Measurements from ENCODE around the gene DLG4.
"Not testable (repeated sequence)": the region's sequence is repeated elsewhere in the genome, so short reads cannot be mapped to it uniquely, and the experiment has no call there.

Gene DLG4

DNA sequence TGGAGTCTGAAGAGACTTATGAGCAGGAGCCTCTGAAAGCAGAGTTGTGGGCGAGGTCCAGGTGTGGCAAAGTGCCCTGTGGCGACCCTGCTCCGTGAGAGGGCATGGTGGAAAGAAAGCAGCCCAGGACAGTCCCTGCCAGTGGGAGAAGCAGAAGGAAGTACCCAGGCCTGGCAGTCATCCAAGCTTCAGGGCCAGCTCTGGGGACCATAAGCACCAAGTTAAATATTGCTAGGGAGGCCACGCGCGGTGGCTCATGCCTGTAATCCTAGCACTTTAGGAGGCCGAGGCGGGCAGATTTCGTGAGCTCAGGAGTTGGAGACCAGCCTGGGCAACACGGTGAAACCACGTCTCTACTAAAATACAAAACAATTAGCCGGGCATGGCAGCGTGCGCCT, 35.5 kb downstream of the DLG4 start:
- DNase-seq (ENCODE audit: low read depth in 2 of 2) = no peak

DNA sequence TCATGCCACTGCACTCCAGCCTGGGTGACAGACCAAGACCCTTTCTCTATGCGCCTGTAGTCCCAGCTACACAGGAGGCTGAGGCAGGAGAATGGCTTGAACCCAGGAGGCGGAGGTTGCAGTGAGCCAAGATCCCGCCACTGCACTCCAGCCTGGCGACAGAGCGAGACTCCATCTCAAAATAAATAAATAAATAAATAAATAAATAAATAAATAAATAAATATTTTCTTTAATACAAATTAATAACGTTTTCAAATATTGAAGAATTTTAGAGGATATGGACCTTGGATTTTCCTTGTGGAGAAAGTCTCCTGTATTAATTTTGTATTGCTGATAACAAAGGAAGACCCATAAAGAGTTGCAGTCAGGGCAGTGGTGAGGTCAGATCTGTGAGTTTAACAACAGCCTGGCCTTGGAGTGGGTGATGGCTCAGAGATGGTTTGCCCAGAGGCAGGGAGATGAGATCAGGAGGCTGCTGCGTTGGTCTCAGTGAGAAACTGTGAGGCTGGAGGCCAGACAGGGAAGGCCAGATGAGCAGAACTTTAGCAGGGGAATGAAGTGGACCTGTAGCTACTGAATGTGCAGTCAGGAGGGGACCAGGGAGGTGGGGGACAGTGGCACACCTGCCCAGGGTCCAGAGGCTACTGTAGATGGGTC, 36.1 kb downstream of the DLG4 start:
- DNase-seq (ENCODE audit: low read depth in 2 of 2) = no peak

DNA sequence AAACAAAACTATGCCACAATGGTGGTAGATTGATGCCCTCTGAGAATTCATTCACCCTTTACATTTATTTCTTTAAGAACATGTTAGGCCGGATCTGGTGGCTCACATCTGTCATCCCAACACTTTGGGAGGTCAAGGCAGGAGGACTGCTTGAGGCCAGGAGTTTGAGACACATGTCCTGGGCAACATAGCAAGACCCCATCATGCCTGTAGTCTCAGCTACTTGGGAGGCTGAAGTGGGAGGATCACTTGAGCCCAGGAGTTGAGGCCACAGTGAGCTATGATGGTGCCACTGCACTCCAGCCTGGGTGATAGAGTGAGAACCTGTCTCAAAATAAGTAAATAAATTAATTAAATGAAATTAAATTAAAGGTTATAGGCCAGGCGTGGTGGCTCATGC, 37.5 kb downstream of the DLG4 start:
- DNase-seq (ENCODE audit: low read depth in 2 of 2) = not testable (repeated sequence)

DNA sequence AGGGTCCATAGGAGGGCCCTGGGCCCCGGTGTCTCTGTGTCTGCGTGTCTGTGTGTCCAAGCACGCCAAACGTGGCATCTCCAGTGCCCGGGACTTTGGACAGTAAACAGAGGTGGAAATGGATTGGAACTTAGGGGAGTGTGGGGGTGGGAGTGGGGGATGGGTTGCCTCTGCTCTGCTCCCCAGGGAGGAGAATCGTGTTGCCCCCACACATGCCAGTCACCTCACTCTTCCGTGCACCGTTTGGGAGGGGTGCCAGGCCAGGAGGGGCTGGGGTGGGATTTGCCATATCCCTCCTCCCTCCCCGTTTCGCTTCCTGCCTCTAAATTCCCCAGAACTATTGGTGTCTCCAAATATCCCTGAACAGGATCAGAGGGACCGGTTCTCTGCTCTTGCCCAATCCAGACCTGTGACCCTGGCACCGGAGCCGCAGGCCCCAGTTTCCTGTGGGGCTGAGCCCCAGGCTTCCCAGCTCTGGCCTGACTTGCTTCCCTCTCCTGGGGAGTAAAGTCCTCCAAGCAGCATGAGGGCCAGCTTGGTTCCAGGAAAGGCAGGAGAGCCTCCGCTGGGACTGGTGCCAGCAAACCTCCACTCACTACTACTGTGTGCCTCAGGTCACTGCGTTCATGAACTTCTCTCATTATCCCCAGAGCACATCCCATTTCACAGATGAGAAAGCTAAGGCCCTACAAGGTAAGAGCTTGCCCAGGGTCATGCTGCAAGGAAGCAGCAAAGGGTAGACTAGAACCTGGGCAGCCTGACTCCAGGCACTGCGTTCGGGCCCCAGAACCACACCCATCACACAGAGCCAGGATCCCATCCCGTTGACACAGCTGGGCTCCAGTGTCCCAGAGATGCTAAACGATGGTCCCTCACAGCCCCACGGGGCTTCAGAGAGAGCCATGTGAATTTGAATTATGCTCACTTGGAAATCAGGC, 40.0 kb downstream of the DLG4 start, which contains the start of gene ASGR1:
ASGR1 (minus strand) TSS at position 54 of the 938 bp plus-strand sequence. CDS start 807 bp downstream, outside the sequence.
- no peak for DNase-seq (ENCODE audit: low read depth in 2 of 2)

DNA sequence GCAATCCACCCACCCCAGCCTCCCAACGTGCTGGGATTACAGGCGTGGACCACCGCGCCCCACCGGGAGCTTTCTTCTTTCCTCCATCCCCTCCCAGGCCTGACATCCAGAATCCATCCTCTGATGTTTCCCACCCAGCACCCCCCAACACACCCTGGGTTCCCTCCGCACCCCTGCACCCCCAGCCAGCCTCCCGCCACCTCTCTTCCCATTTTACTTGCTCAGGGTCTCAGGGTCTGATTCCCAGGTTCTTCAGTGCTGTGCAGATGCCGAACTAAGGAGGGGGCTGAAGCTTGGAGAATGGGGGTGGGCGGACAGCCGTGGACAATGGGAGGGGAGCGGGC, 40.7 kb downstream of the DLG4 start:
- no peak for DNase-seq (ENCODE audit: low read depth in 2 of 2)

DNA sequence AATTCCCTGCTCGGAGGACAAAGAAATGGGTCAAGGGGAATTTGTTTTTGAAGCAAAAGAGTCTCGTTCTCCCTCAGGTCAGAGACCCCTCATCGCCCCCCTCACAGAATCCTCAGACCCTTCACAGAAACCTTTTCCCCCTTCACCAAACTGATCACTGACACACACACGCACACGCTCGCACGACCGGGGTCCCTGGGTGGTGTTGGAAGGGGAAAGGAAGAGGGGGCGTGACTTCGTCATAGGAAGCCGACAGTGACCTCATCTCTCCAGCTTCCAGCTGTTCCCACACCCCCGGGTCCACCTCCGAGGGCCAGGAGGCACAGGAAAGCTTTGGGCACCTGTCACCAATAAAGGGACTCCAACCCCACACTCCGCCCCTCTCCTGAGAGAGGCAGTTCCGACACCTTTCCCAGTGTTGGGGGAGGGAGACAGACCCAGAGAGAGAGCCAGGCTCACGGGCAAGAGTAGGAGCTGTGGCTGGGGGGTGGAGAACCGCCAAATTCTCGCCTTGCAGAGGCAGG, 41.6 kb downstream of the DLG4 start:
- no peak for DNase-seq (ENCODE audit: low read depth in 2 of 2)

DNA sequence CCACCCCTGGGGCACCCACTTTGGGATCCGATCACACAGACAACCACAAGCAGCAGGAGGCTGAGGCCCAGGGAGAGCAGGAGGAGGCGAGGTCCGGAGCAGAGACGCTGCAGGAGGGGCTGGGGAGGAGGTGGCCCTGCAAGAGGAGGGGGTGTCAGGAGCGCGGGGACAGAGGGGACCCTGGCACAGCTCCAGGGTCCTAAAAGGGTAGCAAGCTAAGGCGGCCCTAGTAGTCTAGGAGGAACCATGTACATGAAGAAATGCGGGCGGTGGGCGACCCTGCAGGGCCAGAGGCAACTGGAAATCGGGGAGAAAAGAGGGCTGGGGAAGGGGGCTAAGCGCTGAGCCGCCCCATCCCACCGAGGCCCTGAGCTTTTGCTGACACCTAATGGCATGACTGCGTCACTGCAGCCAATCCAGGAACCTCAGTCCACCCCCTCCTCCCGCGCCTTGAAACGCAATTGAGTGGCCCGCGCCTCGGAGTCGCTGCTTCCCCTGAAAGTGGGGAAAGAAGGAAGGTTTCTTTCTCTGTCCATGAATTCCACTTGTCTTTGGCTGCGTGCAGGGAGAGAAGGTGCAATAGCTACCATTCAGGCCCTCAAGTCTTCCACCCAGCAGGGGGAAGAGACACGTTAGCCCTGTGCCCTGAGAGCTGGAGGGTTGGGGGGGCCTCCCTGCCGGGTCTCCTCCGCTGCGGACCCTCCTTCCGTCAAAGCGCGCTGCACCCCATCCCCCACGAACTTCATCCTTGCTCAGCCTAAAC, 42.3 kb downstream of the DLG4 start:
- DNase-seq (ENCODE audit: low read depth in 2 of 2) = peak; percentile 32 to 48

DNA sequence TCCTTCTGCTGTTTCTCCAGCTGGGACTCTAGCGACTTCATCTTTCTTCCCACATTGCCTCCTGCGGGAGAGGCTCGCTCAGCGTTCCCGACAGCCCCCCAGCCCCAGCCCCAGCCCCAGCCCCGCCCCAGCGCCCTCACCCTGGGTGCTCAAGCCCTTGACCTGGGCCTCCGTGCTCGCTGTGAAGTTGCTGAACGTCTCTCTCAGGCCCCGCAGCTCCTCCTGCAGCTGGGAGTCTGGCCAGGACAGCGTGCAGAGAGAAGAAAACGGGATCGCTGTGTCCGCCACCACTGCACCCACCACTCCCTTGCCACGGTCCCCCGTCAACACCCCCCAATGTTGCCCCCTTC, 42.8 kb downstream of the DLG4 start:
- no peak for DNase-seq (ENCODE audit: low read depth in 2 of 2)

DNA sequence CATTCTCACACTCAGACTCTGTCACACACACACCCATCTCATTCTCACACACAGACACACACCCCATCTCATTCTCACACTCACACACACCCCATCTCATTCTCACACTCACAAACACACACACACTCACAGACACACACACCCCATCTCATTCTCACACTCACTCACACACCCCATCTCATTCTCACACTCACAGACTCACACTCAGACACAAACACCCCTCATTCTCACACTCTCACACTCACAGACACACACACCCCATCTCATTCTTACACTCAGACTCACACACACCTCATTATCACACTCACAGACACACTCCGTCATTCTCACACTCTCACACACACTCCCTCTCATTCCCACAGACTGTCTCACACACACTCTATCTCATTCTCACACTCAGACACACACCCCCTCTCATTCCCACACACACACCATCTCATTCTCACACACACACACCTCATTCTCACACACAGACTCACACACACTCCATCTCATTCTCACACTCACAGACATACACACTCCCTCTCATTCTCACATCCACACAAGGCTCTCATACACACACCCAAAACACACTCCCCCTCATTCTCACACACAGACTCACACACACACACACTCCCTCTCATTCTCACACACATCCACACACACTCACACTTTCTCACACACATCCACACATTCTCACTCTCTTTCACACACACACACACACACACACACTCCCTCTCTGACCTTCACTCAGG, 43.4 kb downstream of the DLG4 start:
- DNase-seq (ENCODE audit: low read depth in 2 of 2) = no peak

DNA sequence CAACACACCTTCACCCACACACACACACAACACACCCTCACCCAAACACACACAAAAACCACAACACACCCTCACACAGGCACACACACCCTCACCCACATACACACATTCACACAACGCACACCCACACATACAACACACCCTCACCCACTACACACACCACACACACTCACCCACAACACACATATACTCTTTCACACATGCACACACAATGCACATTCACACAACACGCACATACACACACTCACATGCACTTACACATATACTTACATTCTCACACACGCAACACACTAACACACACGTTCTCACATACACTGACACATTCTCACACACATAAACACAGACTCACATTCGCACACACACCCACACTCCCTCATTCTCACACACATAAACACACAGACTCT, 44.3 kb downstream of the DLG4 start:
- DNase-seq (ENCODE audit: low read depth in 2 of 2) = no peak

DNA sequence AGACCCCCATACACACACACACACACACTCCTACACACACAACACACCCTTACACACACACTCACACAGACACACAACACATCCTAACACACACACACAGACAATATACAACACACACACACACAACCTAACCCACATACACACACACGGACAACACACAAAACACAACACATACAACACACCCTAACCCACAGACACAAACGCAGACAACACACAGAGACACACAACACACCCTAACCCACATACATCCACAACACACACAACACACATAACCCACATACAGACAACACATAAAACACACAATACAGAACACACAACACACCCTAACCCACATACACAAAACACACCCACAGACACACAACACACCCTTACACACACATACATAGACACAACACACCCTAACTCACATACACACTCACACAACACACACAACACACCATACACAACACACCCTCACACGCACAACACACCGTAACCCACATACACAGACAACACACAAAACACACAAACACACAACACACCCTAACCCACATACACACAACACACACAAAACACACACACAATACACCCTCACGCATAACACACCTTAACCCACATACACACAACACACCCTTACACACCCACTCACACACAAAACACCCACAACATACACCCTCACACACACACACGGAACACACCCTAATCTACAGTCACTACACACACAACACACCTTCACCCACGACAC, 44.9 kb downstream of the DLG4 start:
- no peak for DNase-seq (ENCODE audit: low read depth in 2 of 2)

DNA sequence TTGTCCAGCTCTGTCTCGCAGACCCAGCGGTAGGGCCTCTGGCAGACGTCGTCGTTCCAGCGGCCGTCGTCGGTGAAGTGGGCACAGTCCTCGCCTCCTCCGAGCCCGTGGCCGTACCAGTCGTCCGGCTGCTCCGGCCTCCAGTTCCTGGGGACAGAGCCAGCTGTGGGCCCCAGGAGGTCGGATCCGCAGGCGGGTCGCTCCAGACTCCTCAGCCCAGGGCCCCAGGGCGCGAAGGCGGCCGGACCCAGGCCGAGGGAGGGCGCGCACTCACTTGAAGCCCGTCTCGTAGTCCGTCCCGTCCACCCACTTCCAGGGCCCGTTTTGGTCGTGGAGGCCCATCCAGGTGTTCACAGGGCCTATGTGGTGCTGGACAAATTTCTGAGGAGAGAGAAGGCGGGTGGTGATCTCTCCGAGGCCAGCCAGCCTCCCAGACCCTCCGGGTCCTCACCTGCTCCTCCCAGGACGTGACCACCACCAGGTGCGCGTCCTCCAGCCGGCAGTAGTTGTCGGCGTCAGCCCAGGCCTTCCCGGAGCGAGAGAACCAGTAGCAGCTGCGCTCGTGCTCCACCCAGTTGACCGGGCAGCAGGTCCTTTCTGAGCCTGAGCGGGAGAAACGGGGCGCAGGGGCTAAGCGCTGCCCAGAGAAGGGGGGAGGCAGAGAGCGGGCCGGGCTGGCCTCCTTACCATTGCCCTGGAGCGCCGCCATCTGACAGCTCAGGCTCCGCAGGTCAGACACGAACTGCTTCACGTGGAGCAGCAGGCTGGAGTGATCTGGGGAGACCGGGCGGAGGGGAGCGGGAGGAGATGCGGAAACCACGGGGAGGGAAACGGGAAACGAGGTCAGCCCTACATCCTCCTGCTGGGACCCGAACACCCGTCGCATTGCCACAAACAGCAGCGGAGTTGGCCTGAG, 45.7 kb downstream of the DLG4 start:
- peak in 1 of 2 donors; percentile 23 for DNase-seq (ENCODE audit: low read depth in 2 of 2)

DNA sequence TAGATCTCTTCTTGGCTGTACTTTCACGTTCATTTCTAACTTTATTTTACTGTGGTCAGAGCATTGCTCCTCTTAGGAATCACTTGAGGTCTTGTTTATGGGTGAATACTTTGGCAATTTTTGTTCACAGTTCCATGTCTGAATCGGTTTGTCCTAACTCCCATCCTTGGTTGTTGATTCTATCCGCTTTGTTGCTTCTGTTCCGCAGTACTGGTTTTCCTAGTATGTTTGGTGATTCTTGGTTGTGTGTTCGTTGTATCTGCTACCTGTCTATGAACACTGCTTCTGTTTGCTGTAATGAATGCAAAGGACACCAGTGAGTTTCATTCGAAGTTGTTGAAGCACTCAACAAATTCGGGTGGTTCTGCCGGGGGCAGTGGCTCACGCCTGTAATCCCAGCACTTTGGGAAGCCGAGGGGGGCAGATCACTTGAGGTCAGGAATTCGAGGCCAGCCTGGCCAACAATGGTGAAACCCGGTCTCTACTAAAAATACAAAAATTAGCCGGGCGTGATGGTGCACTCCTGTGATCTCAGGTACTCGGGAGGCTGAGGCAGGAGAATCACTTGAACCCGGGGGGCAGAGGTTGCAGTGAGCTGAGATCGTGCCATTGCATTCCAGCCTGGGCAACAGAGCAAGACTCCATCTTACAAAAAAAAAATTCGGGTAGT, 47.0 kb downstream of the DLG4 start:
- not testable (repeated sequence) for DNase-seq (ENCODE audit: low read depth in 2 of 2)

DNA sequence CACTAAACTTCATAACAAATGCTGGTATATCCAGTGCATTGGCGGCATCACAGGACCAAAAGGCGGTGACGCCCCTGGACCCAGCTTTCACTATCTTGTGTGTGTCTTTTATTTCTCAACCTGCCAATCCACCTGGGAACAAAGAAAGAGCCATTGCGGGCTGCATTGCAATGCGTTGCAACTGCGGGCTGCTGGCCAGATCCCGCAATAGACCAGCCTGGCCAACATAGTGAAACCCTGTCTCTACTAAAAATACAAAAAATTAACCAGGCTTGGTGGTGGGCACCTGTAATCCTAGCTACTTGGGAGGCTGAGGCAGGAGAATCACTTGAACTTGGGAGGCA, 50.1 kb downstream of the DLG4 start:
- DNase-seq (ENCODE audit: low read depth in 2 of 2) = not testable (repeated sequence)

DNA sequence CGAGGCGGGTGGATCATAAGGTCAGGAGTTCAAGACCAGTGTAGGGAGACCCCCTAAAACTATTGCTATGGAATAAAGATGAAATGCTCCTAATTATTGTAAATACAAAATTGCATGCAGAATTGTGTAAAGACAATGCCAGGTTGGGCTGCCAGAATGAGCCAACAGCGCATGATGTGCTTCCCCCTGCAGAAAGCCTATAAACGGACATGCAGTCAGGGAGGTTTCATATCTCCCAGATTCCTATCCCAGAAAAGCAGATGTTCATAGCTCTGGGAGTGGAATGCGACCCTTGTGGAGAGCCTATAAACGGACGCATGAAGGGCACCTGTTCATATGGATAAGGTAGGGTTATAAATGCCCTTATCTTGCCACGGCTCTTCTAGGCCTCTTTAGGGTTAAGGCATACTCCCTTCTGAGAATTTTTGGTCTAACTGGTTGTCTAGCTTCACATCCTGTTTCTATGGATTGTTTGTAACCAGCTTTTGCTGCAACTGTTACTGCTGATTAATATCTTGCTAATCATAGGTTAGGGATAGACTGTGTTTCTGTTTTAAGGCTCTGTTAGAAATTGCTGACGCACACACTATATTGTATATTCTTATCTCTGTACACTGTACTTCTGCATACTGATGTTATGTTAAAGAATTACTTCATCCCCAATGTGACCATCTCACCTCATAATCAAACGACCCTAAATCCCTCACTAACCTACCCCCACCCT, 50.6 kb downstream of the DLG4 start:
- not testable (repeated sequence) for DNase-seq (ENCODE audit: low read depth in 2 of 2)

DNA sequence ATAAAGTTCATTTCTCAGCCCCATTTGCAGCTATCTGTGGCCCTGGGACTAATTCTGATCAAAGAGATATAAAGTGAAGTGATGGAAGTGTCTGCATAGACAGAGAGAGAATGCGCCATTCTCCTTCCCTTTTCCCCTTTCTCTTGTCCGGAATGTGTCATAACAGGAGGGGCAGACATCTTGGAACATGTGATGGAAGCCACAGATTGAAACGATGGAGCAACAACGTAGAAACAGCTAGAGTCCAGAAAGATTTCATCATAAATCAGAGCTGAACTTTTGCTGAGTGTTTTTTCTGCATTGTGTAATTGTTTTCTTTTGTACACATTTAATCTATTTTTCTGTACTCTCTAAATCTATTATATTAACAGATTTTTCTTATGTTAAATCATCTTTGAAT, 51.8 kb downstream of the DLG4 start:
- DNase-seq (ENCODE audit: low read depth in 2 of 2) = no peak

DNA sequence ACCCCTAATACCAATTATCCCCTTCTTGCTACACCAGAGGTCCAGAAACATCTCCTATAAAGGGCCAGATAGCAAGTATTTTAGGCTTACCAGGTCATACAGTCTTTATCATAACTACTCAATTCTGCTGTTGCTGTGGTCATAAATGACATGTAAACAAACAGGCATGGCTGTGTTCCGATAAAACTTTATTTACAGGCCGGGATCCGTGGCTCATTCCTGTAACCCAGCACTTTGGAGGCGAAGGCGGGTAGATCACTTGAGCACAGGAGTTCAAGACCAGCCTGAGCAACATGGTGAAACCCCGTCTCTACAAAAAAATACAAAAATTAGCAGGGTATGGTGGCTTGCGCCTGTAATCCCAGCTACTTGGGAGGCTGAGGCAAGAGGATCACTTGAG, 52.8 kb downstream of the DLG4 start:
- no peak for DNase-seq (ENCODE audit: low read depth in 2 of 2)

DNA sequence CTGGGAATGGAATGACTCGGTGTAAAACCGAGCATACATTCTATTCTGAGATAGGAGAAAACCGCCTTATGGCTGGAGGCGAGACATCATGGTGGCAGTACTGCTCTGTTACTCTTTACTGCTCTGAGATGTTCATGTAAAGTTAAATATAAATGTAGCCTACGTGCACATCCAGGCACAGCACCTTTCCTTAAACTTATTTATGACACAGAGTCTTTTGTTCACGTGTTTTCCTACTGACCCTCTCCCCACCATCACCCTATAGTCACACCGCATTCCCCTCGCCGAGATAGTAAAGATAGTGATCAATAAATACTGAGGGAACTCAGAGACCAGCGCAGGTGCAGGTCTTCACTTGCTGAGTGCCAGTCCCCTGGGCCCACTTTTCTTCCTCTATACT, 60.1 kb downstream of the DLG4 start:
- not testable (repeated sequence) for DNase-seq (ENCODE audit: low read depth in 2 of 2)

DNA sequence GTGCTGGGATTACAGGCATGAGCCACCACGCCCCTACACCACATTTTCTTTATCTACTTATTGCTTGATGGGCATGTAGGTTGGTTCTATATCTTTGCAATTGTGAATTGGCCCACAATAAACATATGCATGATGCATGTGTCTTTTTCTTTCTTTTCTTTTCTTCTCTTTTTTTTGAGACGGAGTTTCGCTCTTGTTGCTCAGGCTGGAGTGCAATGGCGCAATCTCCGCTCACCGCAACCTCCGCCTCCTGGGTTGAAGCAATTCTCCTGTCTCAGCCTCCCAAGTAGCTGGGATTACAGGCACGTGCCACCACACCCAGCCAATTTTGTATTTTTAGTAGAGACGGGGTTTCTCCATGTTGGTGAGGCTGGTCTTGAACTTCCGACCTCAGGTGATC, 61.2 kb downstream of the DLG4 start:
- DNase-seq (ENCODE audit: low read depth in 2 of 2) = not testable (repeated sequence)

All from stimulated activated CD8-positive, alpha-beta memory T cell treated with anti-CD3 and anti-CD28 coated beads, Interleukin-2, amount 100 ng/mL, for 48 hours (primary cell).